Panc1 (cell line): Measurements from ENCODE around the gene DCP2.

ENCODE experiments used
- POLR2AphosphoS5 ChIP-seq: IDR thresholded peaks from 2 replicates; pipeline ENCODE4 v1.6.1; 2012; ENCODE audit warnings: mild to moderate bottlenecking, low read depth, low read length, moderate library complexity
- REST ChIP-seq, 2 experiments: IDR thresholded peaks; 2 replicates each; pipeline ENCODE4 v1.6.1; 2011 to 2012; ENCODE audit warnings: low read depth in 2 of 2, control low read depth in 1 of 2, low read length in 1 of 2, mild to moderate bottlenecking in 1 of 2, moderate library complexity in 1 of 2; ENCODE audit not compliant: insufficient read depth in 1 of 2
- TF ChIP-seq, protein P1 (sequence below): fragments of 450-650 bp; IDR thresholded peaks from 2 replicates; pipeline ENCODE4 v1.5.1; 2017; ENCODE audit warnings: mild to moderate bottlenecking

- TF ChIP-seq, protein P1, sequence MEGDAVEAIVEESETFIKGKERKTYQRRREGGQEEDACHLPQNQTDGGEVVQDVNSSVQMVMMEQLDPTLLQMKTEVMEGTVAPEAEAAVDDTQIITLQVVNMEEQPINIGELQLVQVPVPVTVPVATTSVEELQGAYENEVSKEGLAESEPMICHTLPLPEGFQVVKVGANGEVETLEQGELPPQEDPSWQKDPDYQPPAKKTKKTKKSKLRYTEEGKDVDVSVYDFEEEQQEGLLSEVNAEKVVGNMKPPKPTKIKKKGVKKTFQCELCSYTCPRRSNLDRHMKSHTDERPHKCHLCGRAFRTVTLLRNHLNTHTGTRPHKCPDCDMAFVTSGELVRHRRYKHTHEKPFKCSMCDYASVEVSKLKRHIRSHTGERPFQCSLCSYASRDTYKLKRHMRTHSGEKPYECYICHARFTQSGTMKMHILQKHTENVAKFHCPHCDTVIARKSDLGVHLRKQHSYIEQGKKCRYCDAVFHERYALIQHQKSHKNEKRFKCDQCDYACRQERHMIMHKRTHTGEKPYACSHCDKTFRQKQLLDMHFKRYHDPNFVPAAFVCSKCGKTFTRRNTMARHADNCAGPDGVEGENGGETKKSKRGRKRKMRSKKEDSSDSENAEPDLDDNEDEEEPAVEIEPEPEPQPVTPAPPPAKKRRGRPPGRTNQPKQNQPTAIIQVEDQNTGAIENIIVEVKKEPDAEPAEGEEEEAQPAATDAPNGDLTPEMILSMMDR: no peak
- no peak for TF ChIP-seq POLR2AphosphoS5
- TF ChIP-seq REST (IDR thresholded peaks at IDR 0.05; ENCODE audit: insufficient read depth in 1 of 2, low read depth in 2 of 2, low read length in 1 of 2): no peak
Measured at GRCh38 chr5:113048931-113049330, 72.3 kb downstream of the DCP2 start.
